CD8-positive, alpha-beta memory T cell (primary cell): ENCODE data around the gene TMEM129. TPM values are rescaled to one million over a fixed set of nuclear protein-coding genes. Genes with fewer than 3 reads are reported as not detected.
A peak's percentile ranks its signal among the peaks of the same experiment; 100 is the strongest.

Source experiments
- CTCF ChIA-PET: fragments of 350-600 bp; sonication (Branson Sonifier 250); formaldehyde crosslinking; loops from one replicate; lab custom pipeline; 2021; ENCODE audit warnings: antibody characterized with exemption; lab: Charles Lee
- POLR2A ChIA-PET: fragments of 350-600 bp; sonication (Branson Sonifier 250); formaldehyde crosslinking; loops from one replicate; lab custom pipeline; 2021; ENCODE audit warnings: antibody characterized with exemption; lab: Charles Lee
- DNase-seq, 5 donors: peaks; one replicate each; pipeline versions ENCODE4 v3.0.0 to v3.0.0-alpha.2; 2020 to 2022; ENCODE audit warnings: mixed read lengths in 1 of 5
- H3K27ac ChIP-seq: one replicate; pipeline ENCODE4 v1.7.0; 2013; ENCODE audit warnings: low read depth, mild to moderate bottlenecking, low read length, moderate library complexity
- H3K27me3 ChIP-seq: 2 replicates; pipeline ENCODE4 v1.7.0; 2013; ENCODE audit warnings: low read length, mild to moderate bottlenecking; ENCODE audit not compliant: insufficient read depth, poor library complexity, severe bottlenecking
- H3K36me3 ChIP-seq: 2 replicates; pipeline ENCODE4 v1.7.0; 2013; ENCODE audit warnings: mild to moderate bottlenecking, low read length, moderate library complexity; ENCODE audit not compliant: insufficient read depth
- H3K4me1 ChIP-seq: 2 replicates; pipeline ENCODE4 v1.7.0; 2013; ENCODE audit warnings: mild to moderate bottlenecking, low read length, moderate library complexity; ENCODE audit not compliant: insufficient read depth
- H3K4me3 ChIP-seq: 2 replicates; pipeline ENCODE4 v1.7.0; 2013; ENCODE audit warnings: mild to moderate bottlenecking, low read length
- H3K9me3 ChIP-seq: 2 replicates; pipeline ENCODE4 v1.7.0; 2013; ENCODE audit warnings: mild to moderate bottlenecking, low read length
- H3K27ac Mint-ChIP-seq, 8 donors: one replicate each; pipeline ENCODE4 v1.8.0; 2020 to 2021; ENCODE audit warnings: mixed read lengths in 8 of 8, mild to moderate bottlenecking in 6 of 8, inconsistent platforms in 3 of 8, moderate library complexity in 3 of 8
- H3K27me3 Mint-ChIP-seq, 2 donors: one replicate each; pipeline ENCODE4 v1.8.0; 2020 to 2021; ENCODE audit warnings: mixed read lengths in 2 of 2, mild to moderate bottlenecking in 1 of 2, moderate library complexity in 1 of 2
- H3K36me3 Mint-ChIP-seq, 3 donors: one replicate each; pipeline ENCODE4 v1.8.0; 2020 to 2021; ENCODE audit warnings: mixed read lengths in 3 of 3, inconsistent platforms in 1 of 3, mild to moderate bottlenecking in 1 of 3
- H3K4me1 Mint-ChIP-seq, 3 donors: one replicate each; pipeline ENCODE4 v1.8.0; 2020 to 2021; ENCODE audit warnings: mixed read lengths in 3 of 3, inconsistent platforms in 1 of 3, mild to moderate bottlenecking in 1 of 3
- H3K4me3 Mint-ChIP-seq, 7 donors: one replicate each; pipeline ENCODE4 v1.8.0; 2020 to 2021; ENCODE audit warnings: mixed read lengths in 7 of 7, mild to moderate bottlenecking in 6 of 7, moderate library complexity in 4 of 7, inconsistent platforms in 2 of 7
- H3K9me3 Mint-ChIP-seq, 5 donors: one replicate each; pipeline ENCODE4 v1.8.0; 2020 to 2022; ENCODE audit warnings: mixed read lengths in 5 of 5, mild to moderate bottlenecking in 3 of 5, moderate library complexity in 2 of 5, inconsistent platforms in 1 of 5
- polyA plus RNA-seq: library from polyadenylated mRNA; unstranded; fragments of 300-500 nt; fragmentation: Illumina TruSeq; gene quantifications from one replicate; pipeline ENCODE4 v1.2.3, GENCODE V29; 2021
- total RNA-seq, 2 experiments: library from RNA; stranded (reverse); gene quantifications; one replicate each; pipeline ENCODE4 v1.2.3, GENCODE V29; 2021

TMEM129 gene
- total and polyA plus RNA-seq, 3 experiments from 2014 or later: 27.6 to 42.1 (median 30.6) TPM

DNA sequence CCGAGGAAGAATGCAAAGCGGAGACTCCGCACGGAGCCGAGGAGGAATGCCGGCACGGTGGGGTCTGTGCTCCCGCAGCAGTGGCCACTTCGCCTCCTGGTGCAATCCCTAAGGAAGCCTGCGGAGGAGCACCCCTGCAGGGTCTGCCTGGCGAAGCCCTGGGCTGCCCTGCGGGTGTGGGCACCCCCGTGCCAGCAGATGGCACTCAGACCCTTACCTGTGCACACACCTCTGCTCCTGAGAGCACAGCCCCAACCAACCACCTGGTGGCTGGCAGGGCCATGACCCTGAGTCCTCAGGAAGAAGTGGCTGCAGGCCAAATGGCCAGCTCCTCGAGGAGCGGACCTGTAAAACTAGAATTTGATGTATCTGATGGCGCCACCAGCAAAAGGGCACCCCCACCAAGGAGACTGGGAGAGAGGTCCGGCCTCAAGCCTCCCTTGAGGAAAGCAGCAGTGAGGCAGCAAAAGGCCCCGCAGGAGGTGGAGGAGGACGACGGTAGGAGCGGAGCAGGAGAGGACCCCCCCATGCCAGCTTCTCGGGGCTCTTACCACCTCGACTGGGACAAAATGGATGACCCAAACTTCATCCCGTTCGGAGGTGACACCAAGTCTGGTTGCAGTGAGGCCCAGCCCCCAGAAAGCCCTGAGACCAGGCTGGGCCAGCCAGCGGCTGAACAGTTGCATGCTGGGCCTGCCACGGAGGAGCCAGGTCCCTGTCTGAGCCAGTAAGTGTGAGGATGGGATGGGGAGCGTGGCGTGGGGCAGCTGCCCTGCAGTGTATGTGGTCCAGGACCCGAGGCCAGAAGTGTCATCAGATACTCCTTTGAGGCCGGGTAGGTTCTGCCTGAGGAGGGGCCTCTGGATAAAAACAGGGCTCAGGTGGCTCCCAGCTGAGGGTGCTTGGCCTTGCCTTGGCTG, 7.2 kb upstream of the TMEM129 start:
- H3K4me3 Mint-ChIP-seq: peak overlapping the region in 1 of 7 donors; percentile 18
- no peak overlapping the region for H3K4me3 ChIP-seq
- H3K9me3 Mint-ChIP-seq: no peaks in the 10 kb centered on the region
- peaks cover 49% of the 10 kb centered on the region for H3K4me1 ChIP-seq
- peaks cover 26 to 65% (median 45%) of the 10 kb centered on the region in 3 donors for H3K4me1 Mint-ChIP-seq
- DNase-seq: peak in 1 of 5 donors; percentile 43
- peaks cover 55% of the 10 kb centered on the region for H3K36me3 ChIP-seq
- POLR2A ChIA-PET: interaction anchor here (2.9 kb wide), 1 partner anchor 35 kb away, joined by 15 read pairs; no protein-coding TSS in a partner anchor
- no peaks in the 10 kb centered on the region for H3K27me3 ChIP-seq
- H3K9me3 ChIP-seq: no peaks in the 10 kb centered on the region
- peaks cover 4 to 72% (median 12%) of the 10 kb centered on the region in 3 donors for H3K36me3 Mint-ChIP-seq
- H3K27ac ChIP-seq: no peak overlapping the region
- no peaks in the 10 kb centered on the region for H3K27me3 Mint-ChIP-seq
- no peak overlapping the region for H3K27ac Mint-ChIP-seq
- CTCF ChIA-PET: interaction anchor here (1.8 to 16.7 kb wide), 2 partner anchors 35 to 170 kb away, joined by 4 to 341 read pairs; no protein-coding TSS in a partner anchor

DNA sequence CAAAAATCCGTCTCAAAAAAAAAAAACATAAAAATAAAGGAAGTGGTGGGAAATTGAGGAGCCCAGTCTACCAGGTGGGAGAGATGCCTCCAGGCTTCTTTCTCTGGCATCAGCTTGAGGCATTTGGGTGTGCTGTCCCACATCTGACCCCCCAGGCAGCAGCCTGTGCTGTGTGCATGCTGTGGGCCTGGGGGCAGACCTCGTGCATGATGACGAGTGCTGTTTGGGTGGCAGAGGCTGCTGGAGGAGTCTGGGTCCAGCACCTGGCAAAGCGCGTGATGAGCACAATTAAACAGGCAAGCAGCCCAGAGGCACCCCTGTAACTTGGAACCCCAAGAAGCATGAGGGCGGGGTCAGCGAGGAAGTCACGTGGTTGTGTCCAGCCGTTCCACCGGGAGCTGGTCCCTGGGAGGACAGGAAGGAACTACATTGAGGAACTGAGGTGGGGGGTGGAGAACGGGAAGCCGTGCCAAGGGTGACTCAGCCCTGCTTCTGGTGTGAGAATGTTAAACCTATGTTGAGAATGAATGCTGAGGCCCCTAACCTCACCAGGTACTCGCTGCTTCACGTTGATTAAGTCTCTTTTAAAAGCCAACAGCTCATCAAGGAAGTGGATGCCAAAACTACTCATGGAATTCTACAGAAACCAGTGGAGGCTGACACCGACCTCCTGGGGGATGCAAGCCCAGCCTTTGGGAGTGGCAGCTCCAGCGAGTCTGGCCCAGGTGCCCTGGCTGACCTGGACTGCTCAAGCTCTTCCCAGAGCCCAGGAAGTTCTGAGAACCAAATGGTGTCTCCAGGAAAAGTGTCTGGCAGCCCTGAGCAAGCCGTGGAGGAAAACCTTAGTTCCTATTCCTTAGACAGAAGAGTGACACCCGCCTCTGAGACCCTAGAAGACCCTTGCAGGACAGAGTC, 6.3 kb upstream of the TMEM129 start:
- Histone ChIP-seq H3K4me1 (peaks cover 58% of the 10 kb centered on the region), H3K36me3 (peaks cover 45% of the 10 kb centered on the region)

DNA sequence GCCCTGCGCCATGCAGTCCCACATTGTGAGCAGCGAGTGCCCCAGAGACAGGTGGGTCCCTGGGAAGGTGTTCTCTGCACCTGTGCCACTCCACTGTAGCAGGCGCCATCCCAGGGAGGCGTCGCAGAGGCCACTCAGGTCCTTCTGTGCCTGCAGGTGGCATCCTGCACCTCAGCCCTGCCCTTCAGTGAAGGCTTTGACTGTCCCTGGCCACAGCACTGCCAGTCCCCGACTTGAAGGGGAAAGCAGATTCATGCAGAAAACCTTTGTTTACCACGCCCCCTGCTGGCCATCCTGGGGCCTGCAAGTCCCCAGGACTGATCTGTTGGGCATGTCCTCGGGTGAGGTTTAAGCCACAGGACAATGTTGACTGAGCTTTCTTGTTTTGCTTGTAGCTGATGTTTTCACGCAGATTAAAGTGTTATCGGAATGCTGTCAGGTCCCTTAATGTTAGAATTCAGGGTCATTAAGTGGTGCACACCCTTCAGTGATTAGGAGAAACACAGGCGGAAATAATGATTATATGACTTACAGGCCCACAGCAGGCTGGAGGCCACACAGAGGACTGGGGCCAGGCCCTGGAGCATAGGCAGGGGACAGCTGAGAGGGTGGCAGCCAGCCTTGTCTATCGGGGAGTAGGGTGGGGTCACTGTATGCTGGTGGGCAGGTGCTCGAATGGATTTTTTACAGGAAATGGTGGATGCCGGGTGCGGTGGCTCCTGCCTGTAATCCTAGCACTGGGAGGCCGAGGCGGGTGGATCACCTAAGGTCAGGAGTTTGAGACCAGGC, 5.2 kb upstream of the TMEM129 start:
- H3K36me3 Mint-ChIP-seq: peaks cover 4 to 56% (median 9%) of the 10 kb centered on the region in 3 donors
- H3K27me3 ChIP-seq: no peaks in the 10 kb centered on the region
- peak; percentile 76 to 90 (median 87) for DNase-seq
- H3K27ac Mint-ChIP-seq: peak overlapping the region in 7 of 8 donors; percentile 26 to 86 (median 75)
- H3K36me3 ChIP-seq: peaks cover 36% of the 10 kb centered on the region
- H3K4me1 Mint-ChIP-seq: peaks cover 41 to 82% (median 61%) of the 10 kb centered on the region in 3 donors
- ChIA-PET CTCF (interaction anchor here (0.7 to 16.7 kb wide), 11 partner anchors 10 to 476 kb away, joined by 3 to 341 read pairs (median 3); partner anchors contain the start of gene UVSSA), POLR2A (interaction anchor here (1.1 to 2.9 kb wide), 3 partner anchors 14 to 33 kb away, joined by 3 to 15 read pairs (median 6); partner anchors contain the start of gene SLBP)
- H3K27ac ChIP-seq: no peak overlapping the region
- no peaks in the 10 kb centered on the region for H3K9me3 ChIP-seq
- peaks cover 65% of the 10 kb centered on the region for H3K4me1 ChIP-seq
- H3K27me3 Mint-ChIP-seq: no peaks in the 10 kb centered on the region
- H3K4me3 ChIP-seq: no peak overlapping the region
- H3K4me3 Mint-ChIP-seq: peak overlapping the region; percentile 2 to 65 (median 15)
- H3K9me3 Mint-ChIP-seq: no peaks in the 10 kb centered on the region

More for the DNA sequence above, 6.3 kb upstream of the TMEM129 start:
- H3K9me3 Mint-ChIP-seq: no peaks in the 10 kb centered on the region
- Histone ChIP-seq H3K9me3 (no peaks in the 10 kb centered on the region), H3K27ac (no peak overlapping the region), H3K27me3 (no peaks in the 10 kb centered on the region), H3K4me3 (no peak overlapping the region)
- peaks cover 35 to 74% (median 55%) of the 10 kb centered on the region in 3 donors for H3K4me1 Mint-ChIP-seq
- peak overlapping the region in 1 of 8 donors; percentile 93 for H3K27ac Mint-ChIP-seq
- H3K27me3 Mint-ChIP-seq: no peaks in the 10 kb centered on the region
- ChIA-PET POLR2A (interaction anchor here (1.7 to 2.9 kb wide), 2 partner anchors 15 to 34 kb away, joined by 6 to 15 read pairs; partner anchors contain the start of gene SLBP), CTCF (interaction anchor here (0.8 to 16.7 kb wide), 5 partner anchors 27 to 477 kb away, joined by 3 to 341 read pairs (median 4); no protein-coding TSS in a partner anchor)
- H3K36me3 Mint-ChIP-seq: peaks cover 4 to 65% (median 12%) of the 10 kb centered on the region in 3 donors
- no peak overlapping the region for H3K4me3 Mint-ChIP-seq
- peak in 1 of 5 donors; percentile 41 for DNase-seq

DNA sequence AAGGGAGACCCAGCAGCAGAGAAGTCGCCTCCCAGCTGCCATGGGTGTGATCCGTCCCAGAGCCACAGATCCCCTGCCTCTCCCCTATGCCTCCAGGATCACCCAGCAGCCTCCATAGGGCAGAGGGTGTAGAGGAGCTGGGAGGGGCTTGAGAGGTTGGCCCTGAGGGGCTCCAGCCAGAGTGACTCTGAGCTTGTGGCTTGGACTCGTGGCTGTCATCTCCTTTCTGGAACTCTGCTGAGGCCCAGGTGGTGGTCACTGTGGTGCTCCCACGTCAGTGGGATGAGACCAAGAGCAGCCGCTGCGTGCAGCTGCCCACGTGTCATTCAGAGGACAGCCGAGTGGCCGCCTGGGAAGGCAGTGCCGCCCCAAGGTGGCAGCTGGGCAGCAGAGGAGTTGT, 4.4 kb upstream of the TMEM129 start:
- H3K27ac Mint-ChIP-seq: peak overlapping the region in 6 of 8 donors; percentile 31 to 88 (median 65)
- H3K4me1 Mint-ChIP-seq: peaks cover 41 to 80% (median 61%) of the 10 kb centered on the region in 3 donors

DNA sequence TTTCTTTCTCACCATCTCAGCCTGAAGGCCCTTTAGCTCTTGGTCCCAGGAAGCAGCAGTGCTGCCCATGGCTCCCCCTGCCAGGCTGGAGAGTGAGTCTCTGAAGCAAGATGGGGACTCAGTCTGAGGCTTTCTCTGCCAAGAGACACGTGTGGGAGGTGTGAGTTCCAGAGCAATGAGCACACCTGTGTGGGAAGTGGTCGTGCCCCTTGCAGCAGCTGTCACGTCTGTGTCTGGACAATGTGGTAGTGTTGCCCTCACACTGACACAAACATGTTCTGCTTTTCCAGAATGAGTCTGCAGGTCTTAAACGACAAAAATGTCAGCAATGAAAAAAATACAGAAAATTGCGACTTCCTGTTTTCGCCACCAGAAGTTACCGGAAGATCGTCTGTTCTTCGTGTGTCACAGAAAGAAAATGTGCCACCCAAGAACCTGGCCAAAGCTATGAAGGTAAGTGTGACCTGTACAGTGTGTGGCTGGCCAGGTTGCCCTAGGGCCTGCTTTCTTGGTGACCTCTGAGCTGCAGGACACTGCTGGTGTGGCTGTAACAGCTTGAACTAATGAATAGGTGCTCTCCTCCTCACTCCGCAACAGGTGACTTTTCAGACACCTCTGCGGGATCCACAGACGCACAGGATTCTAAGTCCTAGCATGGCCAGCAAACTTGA, 2.1 kb upstream of the TMEM129 start:
- no peaks in the 10 kb centered on the region for H3K9me3 Mint-ChIP-seq
- peak overlapping the region; percentile 96 to 99 (median 98) for H3K27ac Mint-ChIP-seq
- no peaks in the 10 kb centered on the region for H3K27me3 Mint-ChIP-seq
- H3K36me3 Mint-ChIP-seq: peaks cover 4 to 42% (median 5%) of the 10 kb centered on the region in 3 donors
- H3K9me3 ChIP-seq: no peaks in the 10 kb centered on the region
- peak overlapping the region; percentile 84 to 94 (median 87) for H3K4me3 Mint-ChIP-seq
- H3K4me1 Mint-ChIP-seq: peaks cover 45 to 83% (median 58%) of the 10 kb centered on the region in 3 donors
- peaks cover 65% of the 10 kb centered on the region for H3K4me1 ChIP-seq
- POLR2A ChIA-PET: interaction anchor here (0.6 to 4.5 kb wide), 5 partner anchors 11 to 211 kb away, joined by 4 to 73 read pairs (median 6); partner anchors contain the start of gene SLBP
- peak overlapping the region; percentile 67 for H3K4me3 ChIP-seq
- CTCF ChIA-PET: interaction anchor here (0.9 to 16.7 kb wide), 5 partner anchors 9 to 30 kb away, joined by 4 to 341 read pairs (median 9); partner anchors contain the start of gene SLBP
- peak overlapping the region; percentile 81 for H3K27ac ChIP-seq
- peaks cover 20% of the 10 kb centered on the region for H3K36me3 ChIP-seq
- peak in 4 of 5 donors; percentile 25 to 77 (median 67) for DNase-seq
- H3K27me3 ChIP-seq: no peaks in the 10 kb centered on the region

More for the DNA sequence above, 4.4 kb upstream of the TMEM129 start:
- H3K36me3 Mint-ChIP-seq: peaks cover 4 to 52% (median 9%) of the 10 kb centered on the region in 3 donors
- peaks cover 65% of the 10 kb centered on the region for H3K4me1 ChIP-seq
- H3K4me3 Mint-ChIP-seq: peak overlapping the region in 5 of 7 donors; percentile 38 to 86 (median 47)
- no peak overlapping the region for H3K27ac ChIP-seq
- H3K9me3 Mint-ChIP-seq: no peaks in the 10 kb centered on the region
- no peaks in the 10 kb centered on the region for H3K9me3 ChIP-seq
- H3K36me3 ChIP-seq: peaks cover 30% of the 10 kb centered on the region
- no peaks in the 10 kb centered on the region for H3K27me3 ChIP-seq
- ChIA-PET POLR2A (interaction anchor here (1.1 to 2.9 kb wide), 2 partner anchors 30 to 32 kb away, joined by 3 to 15 read pairs; no protein-coding TSS in a partner anchor), CTCF (interaction anchor here (0.9 to 16.7 kb wide), 3 partner anchors 11 to 378 kb away, joined by 3 to 341 read pairs (median 3); partner anchors contain the start of gene UVSSA)
- DNase-seq: peak in 1 of 5 donors; percentile 40
- no peaks in the 10 kb centered on the region for H3K27me3 Mint-ChIP-seq
- no peak overlapping the region for H3K4me3 ChIP-seq

DNA sequence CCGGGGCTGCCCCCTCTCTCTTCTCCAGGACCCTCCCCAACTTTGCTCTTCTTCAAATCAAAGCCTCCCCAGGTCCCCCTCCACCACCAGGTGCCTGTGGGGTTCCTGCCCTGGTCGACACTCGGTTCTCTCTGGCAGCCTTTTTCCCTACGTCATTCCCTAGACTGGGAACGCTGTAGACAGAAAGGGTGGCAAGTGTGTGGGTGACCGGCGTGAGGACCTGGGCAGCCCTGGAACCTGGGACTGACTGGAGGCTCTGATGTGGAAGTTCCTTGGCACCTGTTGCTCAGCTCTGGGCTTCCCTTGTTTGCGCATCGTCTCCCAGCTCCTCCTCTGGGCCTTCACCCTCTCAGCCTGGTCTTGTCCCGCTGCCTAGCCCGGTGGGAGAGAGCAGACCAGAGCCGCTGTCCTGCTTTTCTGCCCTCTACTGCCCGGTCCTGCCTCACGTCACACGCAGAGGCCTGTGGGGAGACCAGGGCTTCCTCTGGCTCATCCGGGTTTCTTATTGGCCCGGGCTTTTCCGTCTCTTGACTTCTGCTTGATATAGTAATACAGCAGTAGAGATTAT, 1.5 kb upstream of the TMEM129 start:
- Histone ChIP-seq H3K27ac (peak overlapping the region; percentile 81), H3K27me3 (no peaks in the 10 kb centered on the region), H3K36me3 (peaks cover 14% of the 10 kb centered on the region), H3K9me3 (no peaks in the 10 kb centered on the region), H3K4me1 (peaks cover 65% of the 10 kb centered on the region), H3K4me3 (peak overlapping the region; percentile 67)
- Mint-ChIP-seq H3K27me3 (no peaks in the 10 kb centered on the region), H3K9me3 (no peaks in the 10 kb centered on the region), H3K4me1 (peaks cover 45 to 79% (median 58%) of the 10 kb centered on the region in 3 donors), H3K4me3 (peak overlapping the region; percentile 84 to 94 (median 87)), H3K27ac (peak overlapping the region; percentile 96 to 99 (median 98)), H3K36me3 (peaks cover 4 to 38% (median 5%) of the 10 kb centered on the region in 3 donors)
- DNase-seq: peak in 1 of 5 donors; percentile 48
- POLR2A ChIA-PET: interaction anchor here (0.6 to 4.5 kb wide), 6 partner anchors 10 to 212 kb away, joined by 3 to 73 read pairs (median 6); partner anchors contain the start of gene SLBP
- CTCF ChIA-PET: interaction anchor here (1.4 to 16.7 kb wide), 4 partner anchors 9 to 29 kb away, joined by 4 to 341 read pairs (median 14); partner anchors contain the start of gene SLBP
